K562 (cell line): ENCODE results near the gene ATP2B1. TPM values are rescaled to one million over a fixed set of nuclear protein-coding genes. Genes with fewer than 3 reads are reported as not detected.

ENCODE experiments used
- ATAC-seq: fragments of 200-7000 bp; cut with Tn5 transposase; 3 replicates; pipeline ENCODE4 v1.9.1; 2020; ENCODE audit warnings: moderate library complexity
- BruUV-seq: library from RNA; stranded (reverse); fragments of 400-500 nt; replicated peaks from 2 replicates; lab custom pipeline; 2021; lab: Mats Ljungman, UMichigan
- CTCF ChIA-PET: fragments of 300-600 bp; formaldehyde crosslinking; extraction: SDS; loops from one replicate; lab custom pipeline; 2021; ENCODE audit warnings: low intra/inter-chr PET ratio; lab: Yijun Ruan, JAX
- POLR2A ChIA-PET: fragments of 300-600, 350-650 bp; sonication (Branson Sonifier 250); formaldehyde crosslinking; extraction: SDS; loops from one replicate; lab custom pipeline; 2021; ENCODE audit warnings: antibody characterized with exemption, inconsistent platforms; lab: Yijun Ruan, JAX
- DNase-seq, 4 experiments: peaks; one replicate each; pipeline versions ENCODE4 v3.0.0 to v3.0.0-alpha.2; 2011 to 2018; ENCODE audit warnings: low spot score in 3 of 4, mixed read lengths in 3 of 4; ENCODE audit errors: extremely low read depth in 1 of 4
- FAIRE-seq: peaks from 2 replicates; lab custom pipeline; 2011; peaks lifted over from hg19 to GRCh38; lab: Jason Lieb, UNC
- H2AFZ ChIP-seq: 2 replicates; pipeline ENCODE4 v1.6.0; 2011; ENCODE audit warnings: low read depth, low read length, control low read depth, inconsistent platforms
- H3K27ac ChIP-seq: fragments of 200-600 bp; 3 replicates; pipeline ENCODE4 v1.8.0; 2011; ENCODE audit warnings: low read depth, mild to moderate bottlenecking, control low read depth, inconsistent platforms, low read length, moderate library complexity, mixed read lengths; ENCODE audit errors: extremely low read depth
- H3K27me3 ChIP-seq, 2 experiments: fragments of 300-600 bp in 1 of 2; 2 replicates in 1 of 2; 3 replicates in 1 of 2; pipeline versions ENCODE4 v1.6.0 to v1.8.0; 2011; ENCODE audit warnings: inconsistent platforms in 2 of 2, low read length in 2 of 2, mild to moderate bottlenecking in 1 of 2, mixed read lengths in 1 of 2, moderate library complexity in 1 of 2; ENCODE audit not compliant: control insufficient read depth in 2 of 2, insufficient read depth in 2 of 2
- H3K36me3 ChIP-seq: fragments of 300-600 bp; 3 replicates; pipeline ENCODE4 v1.8.0; 2011; ENCODE audit warnings: mild to moderate bottlenecking, low read length, inconsistent platforms; ENCODE audit not compliant: control insufficient read depth, insufficient read depth
- H3K4me1 ChIP-seq, 2 experiments: fragments of 200-600 bp in 1 of 2; replicated peaks in 1 of 2; 2 replicates in 1 of 2; 3 replicates in 1 of 2; pipeline versions ENCODE4 v1.5.1 to v1.8.0; 2011; ENCODE audit warnings: inconsistent platforms in 2 of 2, low read length in 2 of 2, mild to moderate bottlenecking in 1 of 2, mixed read lengths in 1 of 2, moderate library complexity in 1 of 2; ENCODE audit not compliant: control insufficient read depth in 2 of 2, insufficient read depth in 2 of 2
- H3K4me2 ChIP-seq: 2 replicates; pipeline ENCODE4 v1.6.1; 2011; ENCODE audit warnings: low read length, control low read depth, inconsistent platforms, mixed read lengths; ENCODE audit not compliant: insufficient read depth
- H3K4me3 ChIP-seq: fragments of 200-600 bp; sonication (generic), shearing (Covaris generic); 2 replicates; pipeline ENCODE4 v1.5.1; 2016; ENCODE audit warnings: control low read depth, inconsistent platforms
- H3K79me2 ChIP-seq: fragments of 200-600 bp; 3 replicates; pipeline ENCODE4 v1.8.0; 2011; ENCODE audit warnings: low read length, inconsistent platforms; ENCODE audit not compliant: control insufficient read depth, insufficient read depth
- H3K9ac ChIP-seq, 2 experiments: 2 replicates each; pipeline versions ENCODE4 v1.6.0 to v1.6.1; 2011; ENCODE audit warnings: low read depth in 2 of 2, low read length in 2 of 2, control low read depth in 1 of 2, inconsistent platforms in 1 of 2, mild to moderate bottlenecking in 1 of 2, mixed read lengths in 1 of 2; ENCODE audit not compliant: insufficient read depth in 1 of 2
- H3K9me1 ChIP-seq: one replicate; pipeline ENCODE4 v1.6.0; 2011; ENCODE audit warnings: inconsistent platforms, mild to moderate bottlenecking, low read length, moderate library complexity; ENCODE audit not compliant: control insufficient read depth, insufficient read depth
- H3K9me3 ChIP-seq: replicated peaks from 2 replicates; pipeline ENCODE4 v1.5.1; 2011; ENCODE audit warnings: low read depth, low read length, inconsistent platforms; ENCODE audit not compliant: control insufficient read depth, insufficient read depth
- H4K20me1 ChIP-seq: replicated peaks from 2 replicates; pipeline ENCODE4 v1.6.1; 2011; ENCODE audit warnings: low read length, inconsistent platforms, mixed read lengths; ENCODE audit not compliant: control insufficient read depth, insufficient read depth
- CREB5 ChIP-seq: fragments of 250-450 bp; sonication (Bioruptor Pico); IDR thresholded peaks from 2 replicates; pipeline ENCODE4 v1.5.0; 2020; ENCODE audit warnings: mild to moderate bottlenecking
- ELK3 ChIP-seq: fragments of 450-650 bp; formaldehyde crosslinking; IDR thresholded peaks from 2 replicates; pipeline ENCODE4 v1.4.0; 2020; ENCODE audit warnings: mild to moderate bottlenecking
- EP300 ChIP-seq: IDR thresholded peaks from 2 replicates; pipeline ENCODE4 v1.6.1; 2012; ENCODE audit warnings: low read length, improper control_type of control experiment
- KAT8 ChIP-seq: fragments of 450-650 bp; IDR thresholded peaks from 2 replicates; pipeline ENCODE4 v1.6.1; 2016; ENCODE audit warnings: low read depth, mild to moderate bottlenecking
- MIER1 ChIP-seq: fragments of 450-650 bp; IDR thresholded peaks from 2 replicates; pipeline ENCODE4 v1.6.1; 2016; ENCODE audit warnings: antibody characterized with exemption, mild to moderate bottlenecking, low read depth
- MTA2 ChIP-seq: fragments of 450-650 bp; IDR thresholded peaks from 2 replicates; pipeline ENCODE4 v1.6.1; 2016; ENCODE audit warnings: low read depth
- WGBS: fragments of 100-300 bp; shearing (Covaris generic); methylation state at CpG from one replicate; pipeline ENCODE4 v1.1.6; 2016; ENCODE audit warnings: low coverage, mixed read lengths; ENCODE audit not compliant: insufficient coverage; ENCODE audit errors: missing lambda C conversion rate; 5-methylcytosine and 5-hydroxymethylcytosine counted together
- in situ Hi-C: fragments of 300-500 bp; cut with MboI; formaldehyde crosslinking; loops from 4 replicates; pipeline ENCODE4 v1.15.0; 2018; ENCODE audit warnings: inconsistent platforms, mixed read lengths
- intact Hi-C: fragments of 100-400 bp; cut with micrococcal nuclease; formaldehyde crosslinking; loops from 2 replicates; pipeline ENCODE4 v1.14.2; 2022
- polyA plus RNA-seq, 8 experiments: library from polyadenylated mRNA; depleted of rRNA in 4 of 8; stranded (reverse) in 5 of 8; unstranded in 3 of 8; fragments of >200 nt; fragmentation: Nextera tagmentation in 2 of 8; fragmentation: Illumina TruSeq in 1 of 8; extraction: Ambion mirVana in 2 of 8; extraction: Trizol in 1 of 8; gene quantifications; 2 replicates each; pipeline versions ENCODE4 v1.2.1 to v1.2.3, GENCODE V29; 2011 to 2014; ENCODE audit warnings: inconsistent platforms in 1 of 8, missing spikeins in 1 of 8
- total RNA-seq, 7 experiments: library from RNA; depleted of rRNA in 6 of 7; stranded (reverse); fragments of >200 nt in 6 of 7; fragmentation: Illumina TruSeq in 2 of 7; extraction: Trizol in 2 of 7; gene quantifications; 2 replicates each; pipeline versions ENCODE4 v1.2.1 to v1.2.3, GENCODE V29; 2011 to 2021; ENCODE audit warnings: low replicate concordance in 1 of 7

The ATP2B1 gene
- total and polyA plus RNA-seq, 9 of the 15 experiments (the other 6 are each of a cell fraction or from before 2014, with no cell fraction given): 8.6 to 39.0 (median 27.8) TPM

- TF ChIP-seq MTA2: no peak
- no peak for TF ChIP-seq EP300
- no peak for TF ChIP-seq CREB5
- no peak for TF ChIP-seq MIER1
- no peak for TF ChIP-seq ELK3 (CRISPR knock-in tag)
- TF ChIP-seq KAT8: no peak
- TF ChIP-seq, all 486 proteins: peak for 0
- Histone ChIP-seq H3K4me2 (no peak overlapping the region), H3K9me3 (no peaks in the 10 kb centered on the region), H4K20me1 (no peaks in the 10 kb centered on the region), H2AFZ (no peak overlapping the region), H3K4me3 (no peak overlapping the region), H3K9me1 (no peaks in the 10 kb centered on the region), H3K4me1 (peaks cover 0 to 16% of the 10 kb centered on the region in 2 experiments; a peak in 3 of 5 replicates), H3K27ac (no peak overlapping the region), H3K9ac (no peak overlapping the region), H3K27me3 (no peaks in the 10 kb centered on the region), H3K79me2 (no peaks in the 10 kb centered on the region), H3K36me3 (no peaks in the 10 kb centered on the region)
- no peak for ATAC-seq
- POLR2A ChIA-PET: no interaction called here
- WGBS: 33% methylated on average over 3 of the region's 3 CpGs
- CTCF ChIA-PET: no interaction called here
- DNase-seq: no peak
- intact Hi-C loops: no loop called here
- BruUV-seq: no TSS peak
- FAIRE-seq: no peak
- in situ Hi-C loops: no loop called here
These were observed 45.4 kb upstream of the ATP2B1 start for GRCh38 chr12:89753997-89754396.
